Adipocyte (in vitro differentiated cells): Measurements from ENCODE around the gene UGT1A6.
"Not testable (repeated sequence)": the region's sequence is repeated elsewhere in the genome, so short reads cannot be mapped to it uniquely, and the experiment has no call there.

Experiments
- DNase-seq: peaks from one replicate; pipeline ENCODE4 v3.0.0-alpha.2; 2015; ENCODE audit warnings: low read depth
- H3K27me3 ChIP-seq: replicated peaks from 2 replicates; pipeline ENCODE4 v1.7.0; 2013; ENCODE audit warnings: mild to moderate bottlenecking, low read length, moderate library complexity; ENCODE audit not compliant: control insufficient read depth, insufficient read depth
- H3K36me3 ChIP-seq: 2 replicates; pipeline ENCODE4 v1.7.0; 2013; ENCODE audit warnings: low read length, mild to moderate bottlenecking, moderate library complexity; ENCODE audit not compliant: control insufficient read depth, insufficient read depth, severe bottlenecking
- H3K4me1 ChIP-seq: 2 replicates; pipeline ENCODE4 v1.7.0; 2013; ENCODE audit warnings: mild to moderate bottlenecking, low read length, moderate library complexity; ENCODE audit not compliant: control insufficient read depth, insufficient read depth
- H3K4me3 ChIP-seq: 2 replicates; pipeline ENCODE4 v1.7.0; 2013; ENCODE audit warnings: mild to moderate bottlenecking, low read length, moderate library complexity
- H3K9ac ChIP-seq: 2 replicates; pipeline ENCODE4 v1.7.0; 2013; ENCODE audit warnings: mild to moderate bottlenecking, low read length, moderate library complexity
- H3K9me3 ChIP-seq: 2 replicates; pipeline ENCODE4 v1.7.0; 2013; ENCODE audit warnings: mild to moderate bottlenecking, low read length, moderate library complexity; ENCODE audit not compliant: control insufficient read depth

UGT1A6 gene

DNA sequence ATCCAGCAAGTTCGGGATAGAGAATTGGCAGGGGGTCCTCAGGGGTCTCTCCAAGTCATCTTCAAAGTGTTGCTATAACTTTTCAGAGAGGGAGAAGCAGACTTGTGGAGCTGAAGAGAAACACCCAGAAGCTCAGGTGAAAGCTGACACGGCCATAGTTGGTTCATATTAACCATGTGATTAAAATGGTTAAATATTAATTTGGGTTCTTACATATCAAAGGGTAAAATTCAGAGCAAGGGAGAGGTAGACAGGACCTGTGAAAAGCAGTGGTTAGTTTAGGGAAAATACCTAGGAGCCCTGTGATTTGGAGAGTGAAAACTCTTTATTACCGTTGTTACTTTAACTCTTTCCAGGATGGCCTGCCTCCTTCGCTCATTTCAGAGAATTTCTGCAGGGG, at the start of gene UGT1A6:
TSS of gene UGT1A6 (plus strand) at position 243 of the 400 bp plus-strand sequence. CDS start at position 358, 115 bp downstream.
- no peak for DNase-seq
- Histone ChIP-seq H3K36me3 (no peaks in the 10 kb centered on the region), H3K4me3 (no peak within 1 kb of the TSS), H3K4me1 (peaks cover 14% of the 10 kb centered on the region), H3K27me3 (peaks cover 19% of the 10 kb centered on the region), H3K9me3 (no peaks in the 10 kb centered on the region), H3K9ac (no peak within 1 kb of the TSS)

DNA sequence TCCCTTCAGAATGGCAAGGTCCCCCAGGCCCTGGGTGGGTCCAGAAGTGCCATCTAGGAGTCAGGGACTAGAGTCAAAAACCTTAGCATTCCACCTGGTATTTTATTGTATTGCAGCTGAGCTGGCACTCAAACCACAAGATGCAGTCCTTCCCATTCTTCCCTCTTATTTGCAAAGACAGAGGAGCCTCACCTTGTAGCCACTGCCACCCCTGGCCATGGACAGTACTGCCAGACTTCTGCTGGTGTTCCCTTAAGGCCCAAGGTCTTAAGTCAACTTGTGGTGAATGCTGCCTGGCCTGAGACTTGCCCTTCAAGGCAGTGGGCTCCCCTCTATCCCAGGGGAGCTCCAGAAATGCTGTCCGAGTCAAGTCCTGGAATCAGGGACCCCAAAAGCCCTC, 49.6 kb upstream of the UGT1A6 start:
- no peaks in the 10 kb centered on the region for H3K27me3 ChIP-seq
- no peaks in the 10 kb centered on the region for H3K4me1 ChIP-seq
- H3K4me3 ChIP-seq: no peak overlapping the region
- peaks cover 18% of the 10 kb centered on the region for H3K9me3 ChIP-seq
- no peak for DNase-seq
- no peaks in the 10 kb centered on the region for H3K36me3 ChIP-seq
- H3K9ac ChIP-seq: no peak overlapping the region

DNA sequence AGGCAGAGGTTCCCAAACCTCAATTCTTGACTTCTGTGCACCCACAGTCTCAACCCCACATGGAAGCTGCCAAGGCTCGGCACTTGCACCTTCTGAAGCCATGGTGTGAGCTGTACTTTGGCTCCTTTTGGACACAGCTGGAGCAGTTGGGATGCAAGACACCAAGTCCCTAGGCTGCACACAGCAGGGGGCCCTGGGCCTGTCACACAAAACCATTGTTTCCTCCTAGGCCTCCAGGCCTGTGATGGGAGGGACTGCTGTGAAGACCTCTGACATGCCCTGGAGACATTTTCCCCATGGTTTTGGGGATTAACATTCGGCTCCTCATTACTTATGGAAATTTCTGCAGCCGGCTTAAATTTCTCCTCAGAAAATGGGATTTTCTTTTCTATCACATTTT, 46.7 kb upstream of the UGT1A6 start:
- H3K4me1 ChIP-seq, H3K36me3 ChIP-seq, H3K4me3 ChIP-seq, DNase-seq, H3K27me3 ChIP-seq, H3K9ac ChIP-seq: not testable (repeated sequence)
- peaks cover 18% of the 10 kb centered on the region for H3K9me3 ChIP-seq

DNA sequence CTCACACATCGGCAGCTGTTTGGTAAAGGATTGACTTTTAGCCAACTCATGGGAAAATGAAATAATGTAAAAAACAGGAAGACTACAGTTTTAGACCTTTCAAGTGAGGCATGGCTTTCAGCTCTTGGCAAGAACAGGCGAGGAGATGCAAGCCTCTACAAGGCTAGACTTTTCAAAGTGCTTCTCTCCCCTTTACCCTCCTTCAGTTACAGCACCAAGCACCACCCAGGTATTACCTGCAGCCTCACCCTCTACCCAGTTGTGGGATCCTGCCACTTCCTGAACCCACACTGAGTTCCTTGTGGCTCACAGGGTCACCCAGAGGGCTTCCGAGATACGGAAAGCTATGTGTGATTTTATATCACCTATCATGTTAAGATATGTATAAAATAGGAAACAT, 41.7 kb upstream of the UGT1A6 start:
- Histone ChIP-seq H3K4me1 (no peaks in the 10 kb centered on the region), H3K9me3 (peaks cover 8% of the 10 kb centered on the region), H3K36me3 (no peaks in the 10 kb centered on the region), H3K4me3 (no peak overlapping the region), H3K27me3 (no peaks in the 10 kb centered on the region), H3K9ac (no peak overlapping the region)
- no peak for DNase-seq

DNA sequence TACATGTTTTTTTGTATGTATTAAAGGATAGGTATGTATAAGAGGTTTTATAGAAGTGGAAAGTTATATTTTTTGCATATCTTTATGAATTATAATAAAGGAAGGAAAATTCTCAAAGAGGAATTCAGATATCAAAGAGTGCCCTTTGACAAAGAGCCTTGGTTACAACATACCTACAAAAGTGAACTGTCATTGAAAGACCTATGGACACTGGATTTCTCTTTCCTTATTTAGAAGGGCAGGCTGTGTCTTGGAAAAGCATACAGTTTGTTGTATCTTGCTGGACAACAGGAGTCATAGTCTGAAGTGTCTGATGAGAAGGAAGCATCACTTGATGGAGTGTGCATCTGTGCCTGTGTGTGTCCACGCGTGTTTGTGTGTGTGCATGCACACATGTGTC, 41.3 kb upstream of the UGT1A6 start:
- Histone ChIP-seq H3K27me3 (no peaks in the 10 kb centered on the region), H3K36me3 (no peaks in the 10 kb centered on the region), H3K9ac (no peak overlapping the region), H3K4me3 (no peak overlapping the region), H3K9me3 (peaks cover 6% of the 10 kb centered on the region), H3K4me1 (no peaks in the 10 kb centered on the region)
- DNase-seq: no peak

DNA sequence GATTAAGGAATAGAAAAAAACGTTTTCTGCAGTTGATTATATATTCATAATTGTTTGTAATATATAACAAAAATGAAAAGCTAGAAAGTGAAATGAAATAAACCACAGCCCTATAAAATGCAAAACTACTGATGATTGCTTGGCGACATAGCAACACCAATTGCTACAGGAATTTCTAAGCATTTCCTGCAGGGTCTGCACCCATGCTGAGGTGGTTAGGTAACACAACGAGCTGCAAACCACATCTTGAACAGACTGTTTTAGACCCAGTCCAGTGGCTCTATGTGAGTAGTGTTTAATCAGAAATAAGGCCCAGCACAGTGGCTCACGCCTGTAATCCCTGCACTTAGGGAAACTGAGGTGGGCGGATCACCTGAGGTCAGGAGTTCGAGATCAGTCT, 38.2 kb upstream of the UGT1A6 start:
- H3K4me1 ChIP-seq: no peaks in the 10 kb centered on the region
- no peak for DNase-seq
- no peaks in the 10 kb centered on the region for H3K9me3 ChIP-seq
- H3K27me3 ChIP-seq: peaks cover 3% of the 10 kb centered on the region
- no peak overlapping the region for H3K9ac ChIP-seq
- no peaks in the 10 kb centered on the region for H3K36me3 ChIP-seq
- H3K4me3 ChIP-seq: no peak overlapping the region

DNA sequence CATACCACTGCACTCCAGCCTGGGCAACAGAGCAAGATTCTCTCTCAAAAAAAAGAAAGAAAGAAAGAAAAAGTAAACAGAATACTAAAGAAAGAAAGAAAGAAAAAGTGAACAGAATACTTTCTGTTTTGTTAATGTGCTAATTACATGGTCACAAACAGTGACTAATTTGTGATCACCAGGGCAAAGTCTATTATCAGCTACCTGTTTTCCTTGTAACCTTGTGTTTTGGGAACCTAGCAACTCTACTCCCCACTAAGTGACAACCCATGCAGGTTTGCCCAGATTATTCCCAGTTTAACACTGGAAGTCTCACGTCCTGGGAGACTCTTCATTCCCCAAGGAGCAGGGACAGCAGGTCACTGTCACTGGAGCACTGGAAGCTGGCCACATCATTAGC, 37.6 kb upstream of the UGT1A6 start:
- no peak for DNase-seq
- Histone ChIP-seq H3K27me3 (peaks cover 3% of the 10 kb centered on the region), H3K9ac (no peak overlapping the region), H3K9me3 (no peaks in the 10 kb centered on the region), H3K4me3 (no peak overlapping the region), H3K36me3 (no peaks in the 10 kb centered on the region), H3K4me1 (no peaks in the 10 kb centered on the region)

DNA sequence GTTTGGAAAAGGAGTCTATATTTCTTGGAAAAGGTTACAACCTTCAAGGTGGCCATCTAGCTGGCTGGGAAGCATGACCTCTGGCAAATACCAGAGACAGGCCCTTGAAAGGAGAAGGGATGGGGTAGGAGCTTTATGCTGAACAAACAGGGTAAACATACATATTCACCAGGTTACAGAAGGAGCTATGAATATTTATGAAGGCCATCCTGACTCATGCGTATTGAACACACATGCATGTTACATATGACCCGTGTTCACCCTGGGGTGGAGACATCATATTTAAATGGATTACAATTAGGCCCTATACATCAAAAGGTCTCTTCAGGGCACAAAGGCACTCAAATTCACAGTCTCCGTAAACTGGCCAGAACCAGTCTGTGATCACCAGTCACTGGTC, 36.7 kb upstream of the UGT1A6 start:
- DNase-seq, H3K9me3 ChIP-seq, H3K4me1 ChIP-seq, H3K9ac ChIP-seq, H3K27me3 ChIP-seq, H3K4me3 ChIP-seq, H3K36me3 ChIP-seq: not testable (repeated sequence)

DNA sequence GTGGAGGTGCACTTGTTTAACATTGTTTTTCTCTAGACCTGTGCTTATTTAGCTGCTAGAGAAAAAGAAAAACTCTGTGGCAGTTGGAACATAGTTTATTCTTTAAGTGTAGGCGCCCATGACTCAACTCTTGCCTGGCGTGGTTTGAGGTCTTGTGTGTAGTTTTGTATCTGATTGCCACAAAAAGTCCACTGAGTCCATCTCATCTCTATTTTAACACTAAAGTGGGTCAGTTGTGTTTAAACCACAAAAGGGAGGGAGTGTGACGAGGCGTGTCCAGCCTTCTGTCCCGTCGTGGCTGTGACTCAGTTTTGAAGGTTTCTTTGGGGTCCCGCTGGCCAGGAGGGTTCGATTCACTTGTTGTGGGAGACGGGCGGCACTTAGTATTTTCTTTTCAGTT, 36.2 kb upstream of the UGT1A6 start:
- Histone ChIP-seq H3K9ac (no peak overlapping the region), H3K9me3 (peaks cover 4% of the 10 kb centered on the region), H3K4me3 (no peak overlapping the region), H3K27me3 (peaks cover 3% of the 10 kb centered on the region), H3K36me3 (no peaks in the 10 kb centered on the region), H3K4me1 (no peaks in the 10 kb centered on the region)
- DNase-seq: no peak

DNA sequence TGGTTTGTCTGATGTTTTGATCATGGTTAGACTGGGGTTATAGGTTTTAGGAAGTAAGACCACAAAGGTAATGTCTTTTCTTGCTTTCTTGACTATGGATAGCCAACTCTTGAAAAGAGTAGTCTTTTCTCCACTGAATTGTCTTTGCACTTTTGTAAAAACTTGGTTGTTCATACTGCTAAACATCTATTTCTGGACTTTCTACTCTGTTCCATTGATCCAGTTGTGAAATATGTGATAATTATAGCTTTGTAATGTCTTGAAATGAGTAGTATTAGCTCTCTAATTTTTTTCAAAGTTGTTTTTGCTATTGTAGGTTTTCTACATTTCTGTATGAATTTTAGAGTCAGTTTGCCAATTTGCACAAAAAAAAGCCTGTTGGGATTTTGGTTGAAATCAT, 34.1 kb upstream of the UGT1A6 start:
- Histone ChIP-seq H3K27me3 (peaks cover 3% of the 10 kb centered on the region), H3K9ac (no peak overlapping the region), H3K4me3 (no peak overlapping the region), H3K36me3 (no peaks in the 10 kb centered on the region), H3K4me1 (no peaks in the 10 kb centered on the region), H3K9me3 (peaks cover 6% of the 10 kb centered on the region)
- no peak for DNase-seq

DNA sequence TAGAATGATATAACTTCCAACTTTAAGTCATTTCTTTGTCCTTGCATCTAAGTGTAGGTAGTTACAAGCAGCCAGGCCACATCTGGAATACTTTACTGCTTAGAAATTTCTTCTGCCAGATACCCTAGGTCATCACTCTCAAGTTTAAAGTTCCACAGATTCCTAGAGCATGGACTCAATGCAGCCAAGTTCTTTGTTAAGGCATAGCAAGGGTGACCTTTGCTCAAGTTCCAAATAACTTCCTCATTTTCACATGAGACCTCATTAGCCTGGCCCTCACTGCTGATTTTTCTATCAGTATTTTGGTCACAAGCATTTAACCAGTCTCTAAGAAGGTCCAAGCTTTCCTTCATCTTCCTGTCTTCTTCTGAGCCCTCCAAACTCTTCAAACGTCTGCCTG, 28.8 kb upstream of the UGT1A6 start:
- H3K4me3 ChIP-seq: no peak overlapping the region
- H3K9me3 ChIP-seq: peaks cover 6% of the 10 kb centered on the region
- no peak for DNase-seq
- H3K27me3 ChIP-seq: peaks cover 3% of the 10 kb centered on the region
- no peaks in the 10 kb centered on the region for H3K4me1 ChIP-seq
- no peaks in the 10 kb centered on the region for H3K36me3 ChIP-seq
- no peak overlapping the region for H3K9ac ChIP-seq

DNA sequence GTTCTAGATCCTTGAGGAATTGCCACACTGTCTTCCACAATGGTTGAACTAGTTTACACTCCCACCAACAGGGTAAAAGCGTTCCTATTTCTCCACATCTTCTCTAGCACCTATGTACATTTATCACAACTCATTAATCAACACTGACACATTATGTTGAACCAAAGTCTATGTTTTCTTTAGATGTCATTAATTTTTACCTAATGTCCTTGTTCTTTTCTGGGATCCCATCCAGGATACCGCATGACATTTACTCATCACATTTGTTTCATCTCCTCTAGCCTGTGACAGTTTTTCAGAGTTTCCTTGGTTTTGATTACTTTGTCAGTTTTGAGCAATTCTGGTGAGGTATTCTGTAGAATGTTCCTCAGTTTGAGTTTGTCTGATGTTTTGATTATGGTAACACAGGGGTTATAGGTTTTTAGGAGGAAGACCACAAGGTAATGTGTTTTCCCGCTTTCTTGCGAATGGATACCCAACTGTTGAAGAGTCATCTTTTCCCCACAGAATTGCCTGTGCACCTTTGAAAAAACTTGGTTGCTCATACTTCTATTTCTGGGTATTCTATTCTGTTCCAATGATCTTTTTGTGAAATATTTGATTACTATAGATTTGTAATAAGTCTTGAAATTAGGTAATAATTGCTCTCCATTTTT, 24.0 kb upstream of the UGT1A6 start:
- Histone ChIP-seq H3K9me3 (no peaks in the 10 kb centered on the region), H3K36me3 (no peaks in the 10 kb centered on the region), H3K27me3 (peaks cover 1% of the 10 kb centered on the region), H3K4me3 (no peak overlapping the region), H3K4me1 (no peaks in the 10 kb centered on the region), H3K9ac (no peak overlapping the region)
- no peak for DNase-seq
